NCI-H146 (cell line): ENCODE measurements around the gene CCN5.
"Not testable (repeated sequence)": the region's sequence is repeated elsewhere in the genome, so short reads cannot be mapped to it uniquely, and the experiment has no call there.

ENCODE experiments used
- DNase-seq: peaks from one replicate; lab custom pipeline; 2025; lab: John Stamatoyannopoulos, UW

CCN5 gene

GRCh38 chr20:44714701-44715498, at the start of gene CCN5:
Gene CCN5, plus strand, starts transcription at chr20:44715369. Its CDS starts 22 bp downstream, at chr20:44715391.
- no peak for DNase-seq

- no peak for DNase-seq
Measured at GRCh38 chr20:44666066-44666465, 49.1 kb upstream of the CCN5 start.

GRCh38 chr20:44670851-44671250, 44.3 kb upstream of the CCN5 start:
- DNase-seq: not testable (repeated sequence)

- not testable (repeated sequence) for DNase-seq
Measured at GRCh38 chr20:44671541-44671940, 43.6 kb upstream of the CCN5 start.

GRCh38 chr20:44672318-44672902, 42.8 kb upstream of the CCN5 start:
- DNase-seq: not testable (repeated sequence)

DNA sequence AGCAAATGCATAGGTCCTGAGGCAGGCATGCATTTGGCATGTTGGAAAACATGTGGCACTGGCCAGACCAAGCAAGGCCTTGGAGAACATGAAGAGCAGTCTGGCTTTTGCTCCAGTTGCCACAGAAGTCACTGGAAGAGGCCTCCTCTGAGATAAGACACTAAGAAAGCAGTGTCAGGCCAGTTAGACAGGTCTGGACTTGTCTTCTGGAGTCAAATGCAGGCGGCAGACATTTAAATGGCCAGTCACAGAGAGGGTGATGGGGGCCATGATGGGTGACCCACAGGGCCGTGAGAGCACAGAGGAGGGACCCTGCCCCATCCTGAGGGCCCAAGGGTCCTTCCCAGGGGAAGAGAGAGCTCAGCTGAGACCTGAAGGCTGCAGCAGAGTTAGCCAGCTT, 36.9 kb upstream of the CCN5 start:
- no peak for DNase-seq

DNA sequence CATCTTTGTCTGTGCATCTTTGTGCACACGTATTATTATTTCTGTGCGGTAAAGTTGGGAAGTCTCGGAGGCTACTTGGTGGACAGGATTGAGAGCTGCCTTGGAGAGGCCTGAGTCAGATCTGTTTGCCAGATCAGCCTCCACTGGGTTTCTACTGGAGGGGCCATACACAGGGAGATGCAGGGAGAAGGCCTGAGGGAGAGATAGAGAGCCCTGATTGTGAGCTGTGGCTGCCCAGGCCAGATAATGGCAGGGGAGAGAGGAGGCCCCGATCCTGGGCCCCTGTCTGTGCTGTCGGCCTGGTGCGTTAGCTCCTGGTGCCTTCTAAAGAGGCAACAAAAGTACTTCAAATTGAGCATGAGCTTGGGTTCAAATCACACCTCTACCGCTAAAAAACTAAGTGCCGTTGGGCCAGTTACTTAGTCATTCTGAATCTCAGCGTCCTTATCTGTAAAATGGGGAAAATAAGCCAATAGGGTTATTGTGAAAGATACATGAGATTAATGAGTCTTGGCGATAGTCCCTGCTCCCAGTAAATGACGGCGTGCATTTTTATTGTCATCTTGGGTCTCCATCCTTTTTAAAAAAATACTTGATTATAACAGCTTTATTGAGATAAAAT, 36.1 kb upstream of the CCN5 start:
- no peak for DNase-seq

- DNase-seq: no peak
Measured at GRCh38 chr20:44681796-44682566, 33.2 kb upstream of the CCN5 start.

GRCh38 chr20:44683263-44684046, 31.7 kb upstream of the CCN5 start:
- peak; percentile 65 for DNase-seq

DNA sequence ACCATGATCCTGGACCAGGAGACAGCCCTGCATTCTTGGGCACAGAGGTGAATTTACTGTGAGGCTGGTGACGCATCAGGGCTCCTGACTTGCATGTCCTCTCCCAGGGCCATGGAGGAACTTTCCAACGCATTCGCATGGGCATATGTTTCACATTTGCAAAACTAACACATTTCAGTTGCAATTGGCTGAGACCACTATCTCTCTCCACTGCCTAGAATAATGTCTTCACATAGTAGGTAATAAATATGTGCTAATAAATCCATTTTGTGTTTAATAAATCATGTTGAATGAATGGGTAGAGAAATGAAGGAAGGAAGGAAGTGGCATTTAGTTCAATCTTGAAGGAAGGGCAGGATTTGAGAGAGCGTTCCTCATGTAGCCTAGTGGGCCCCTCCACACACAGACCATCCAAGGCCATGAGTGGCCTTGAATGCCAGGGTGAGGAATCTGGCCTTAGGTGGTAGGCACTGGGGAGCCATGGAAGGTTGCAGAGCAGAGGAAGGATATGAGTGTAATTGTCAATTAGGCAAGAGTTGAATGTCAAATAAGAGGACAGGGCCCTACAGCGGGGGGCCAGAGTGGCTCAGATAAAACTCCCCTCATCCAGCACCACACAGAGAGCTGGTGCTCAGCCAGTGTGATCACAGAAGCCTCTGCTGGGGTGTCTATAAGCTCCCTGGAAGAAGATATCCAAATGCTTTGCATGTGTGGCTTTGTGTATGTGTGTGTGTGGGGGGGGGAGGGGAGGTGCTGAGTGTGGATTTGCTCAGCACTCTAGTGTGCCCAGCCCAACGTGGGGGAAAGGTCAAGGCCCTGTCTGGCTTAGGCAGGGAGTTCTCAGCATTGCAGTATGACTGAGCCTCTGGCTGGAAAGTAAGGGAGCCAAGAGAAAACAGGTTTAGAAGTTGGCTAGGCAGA, 30.9 kb upstream of the CCN5 start:
- no peak for DNase-seq

DNA sequence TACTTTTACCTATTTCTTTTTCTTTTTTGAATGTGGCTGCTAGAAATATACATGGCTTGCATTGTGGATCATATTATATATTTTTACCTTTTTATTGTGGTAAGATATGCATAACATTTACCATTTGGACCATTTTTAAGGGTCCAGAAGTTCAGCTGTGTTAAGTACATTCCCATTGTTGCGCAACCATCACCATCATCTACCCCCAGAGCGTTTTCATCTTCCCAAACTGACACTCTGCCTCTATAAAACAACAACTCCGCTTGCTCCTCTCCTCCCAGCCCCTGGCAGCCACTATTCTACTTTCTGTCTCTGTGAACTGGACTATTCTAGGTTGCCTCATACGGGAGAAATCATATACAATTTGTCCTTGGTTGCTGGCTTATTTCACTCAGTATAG, 28.2 kb upstream of the CCN5 start:
- no peak for DNase-seq

- DNase-seq: no peak
Measured at GRCh38 chr20:44688053-44688625, 27.0 kb upstream of the CCN5 start.

DNA sequence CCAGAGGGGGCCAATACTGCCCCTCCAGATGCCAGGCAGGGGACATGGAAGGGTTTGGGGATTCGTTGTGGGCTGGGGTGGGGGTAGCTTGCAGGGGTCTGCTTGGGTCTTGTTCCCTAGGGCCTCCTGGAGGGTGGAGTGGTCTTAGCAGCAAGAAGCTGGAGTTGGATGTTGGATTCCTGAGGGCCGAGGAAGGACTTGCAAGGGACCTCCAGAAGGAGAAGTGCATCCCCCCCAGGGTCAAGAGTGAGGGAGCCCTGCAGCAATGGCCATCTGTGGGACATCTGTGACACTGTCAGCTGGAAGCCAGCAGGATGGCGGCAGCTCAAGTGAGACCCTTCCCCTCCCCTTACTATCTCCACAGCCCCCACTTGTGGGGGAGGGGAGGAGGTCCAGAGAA, 25.4 kb upstream of the CCN5 start:
- no peak for DNase-seq

DNA sequence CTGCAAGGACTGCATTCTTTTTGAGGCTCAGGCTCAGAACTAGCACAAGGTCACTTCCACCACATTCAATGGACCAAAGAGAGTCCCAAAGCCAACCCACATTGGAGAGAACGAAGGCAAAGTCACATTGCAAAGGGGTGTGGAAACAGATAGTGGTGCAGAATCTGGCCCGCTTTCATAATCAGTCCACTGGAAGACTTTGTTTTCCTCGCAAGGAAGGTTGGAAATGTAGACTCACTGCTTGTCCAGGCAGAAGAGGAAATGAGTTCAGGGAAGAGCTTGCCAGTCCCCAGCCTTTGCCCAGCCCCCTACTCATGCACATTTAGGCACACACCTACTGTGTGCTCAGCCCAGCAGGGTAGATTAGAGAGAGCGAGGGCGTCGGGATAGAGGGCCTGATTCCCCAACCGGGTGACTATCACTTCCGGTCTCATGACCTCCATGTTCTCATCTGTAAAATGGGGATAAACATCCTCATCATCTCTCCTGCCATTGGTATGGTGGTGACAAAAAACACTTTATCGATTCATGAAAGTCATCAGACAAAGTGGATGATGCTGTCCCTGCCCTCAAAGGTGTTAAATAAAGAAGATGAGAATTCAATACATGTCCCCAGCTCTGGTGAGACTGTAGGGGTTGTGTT, 24.3 kb upstream of the CCN5 start:
- DNase-seq: no peak

- DNase-seq: no peak
Measured at GRCh38 chr20:44691424-44692423, 23.4 kb upstream of the CCN5 start.

DNA sequence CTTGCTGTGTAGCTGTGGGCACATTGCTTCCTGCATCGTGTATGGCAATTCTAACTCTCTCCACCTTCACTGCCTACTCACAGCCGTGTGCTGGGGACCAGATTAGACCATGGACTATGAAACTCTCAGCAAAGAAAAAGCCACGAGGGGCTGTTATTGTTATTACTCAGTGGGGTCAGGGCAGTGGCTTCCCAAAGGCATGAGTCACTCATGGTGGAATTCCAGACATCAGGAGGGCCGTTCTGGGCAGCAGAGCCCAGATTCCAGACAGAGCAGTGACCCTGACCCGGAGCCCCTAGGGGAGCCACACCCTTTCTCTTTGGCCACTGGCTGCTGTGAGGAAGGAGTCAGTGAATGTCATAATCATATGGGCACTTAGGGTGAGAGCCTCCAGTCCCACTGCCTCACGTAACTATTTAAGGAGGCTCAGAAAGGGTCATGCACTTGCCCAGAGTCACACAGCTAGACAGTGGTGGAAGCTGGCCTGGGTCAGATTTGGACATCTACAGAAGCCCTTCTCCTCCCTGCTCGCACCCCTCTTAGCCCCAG, 22.2 kb upstream of the CCN5 start:
- DNase-seq: no peak

- DNase-seq: no peak
Measured at GRCh38 chr20:44693627-44694026, 21.5 kb upstream of the CCN5 start.

- DNase-seq: no peak
Measured at GRCh38 chr20:44694159-44694558, 21.0 kb upstream of the CCN5 start.
